GM13977 (cell line): ENCODE data around the gene PHB1.

Experiments used
- DNase-seq: peaks from one replicate; pipeline ENCODE4 v3.0.0; 2012; ENCODE audit warnings: low spot score
- CTCF ChIP-seq: IDR thresholded peaks from 2 replicates; pipeline ENCODE4 v1.5.1; 2012; ENCODE audit warnings: mild to moderate bottlenecking, control low read depth; ENCODE audit not compliant: insufficient read depth; ENCODE audit errors: extremely low read depth, missing control alignments
- in situ Hi-C: fragments of 300-500 bp; cut with MboI; formaldehyde crosslinking; loops from one replicate; pipeline ENCODE4 v1.12.0; 2022; ENCODE audit warnings: low sequenced_read_pairs, low pct_unique_long_range_greater_than_20kb, mixed read lengths, inconsistent platforms; ENCODE audit not compliant: unreplicated experiment

Gene PHB1

GRCh38 chr17:49382556-49382955 is 32.1 kb downstream of the PHB1 start:
- TF ChIP-seq CTCF = no peak
- in situ Hi-C loops = loop anchor here (10.0 kb wide), 1 partner anchor 68 kb away; no protein-coding TSS in a partner anchor
- no peak for DNase-seq

GRCh38 chr17:49381793-49382192 is 32.9 kb downstream of the PHB1 start:
- no peak for DNase-seq
- in situ Hi-C loops = loop anchor here (10.0 kb wide), 1 partner anchor 67 kb away; no protein-coding TSS in a partner anchor
- no peak for TF ChIP-seq CTCF

- TF ChIP-seq CTCF = no peak
- in situ Hi-C loops = loop anchor here (10.0 kb wide), 1 partner anchor 66 kb away; no protein-coding TSS in a partner anchor
- no peak for DNase-seq
These were observed 33.6 kb downstream of the PHB1 start for GRCh38 chr17:49381033-49381432.

- TF ChIP-seq CTCF = no peak
- in situ Hi-C loops = loop anchor here (10.0 kb wide), 1 partner anchor 65 kb away; no protein-coding TSS in a partner anchor
- DNase-seq = no peak
These were observed 34.8 kb downstream of the PHB1 start for GRCh38 chr17:49379926-49380325.

DNA sequence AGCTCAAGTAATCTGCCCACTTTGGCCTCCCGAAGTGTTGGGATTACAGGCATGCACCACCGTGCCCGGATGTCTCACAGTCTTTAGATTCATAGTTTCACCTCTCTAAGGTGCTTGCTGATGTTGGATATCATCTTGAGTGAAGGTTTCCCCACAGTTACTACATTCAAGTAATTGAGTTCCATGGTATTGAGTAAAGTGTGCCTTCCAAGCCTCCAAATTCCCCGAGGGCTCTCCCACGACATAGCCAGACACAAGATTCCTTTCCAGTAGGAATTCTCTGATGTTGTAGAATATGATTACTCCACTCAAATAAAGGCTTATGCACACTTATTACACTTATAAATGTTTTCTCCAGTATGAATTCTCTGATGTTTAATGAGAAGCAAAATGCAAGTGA is 36.4 kb downstream of the PHB1 start:
- in situ Hi-C loops = no loop called here
- no peak for TF ChIP-seq CTCF
- no peak for DNase-seq

- in situ Hi-C loops = no loop called here
- TF ChIP-seq CTCF = no peak
- DNase-seq = no peak
These were observed 39.1 kb downstream of the PHB1 start for GRCh38 chr17:49375544-49375943.

- in situ Hi-C loops = no loop called here
- no peak for DNase-seq
- TF ChIP-seq CTCF = no peak
These were observed 41.6 kb downstream of the PHB1 start for GRCh38 chr17:49373115-49373514.
